HepG2 (cell line): ENCODE measurements around the gene KAT14. TPM values are rescaled to one million over a fixed set of nuclear protein-coding genes. Genes with fewer than 3 reads are reported as not detected.

Experiments
- ATAC-seq: fragments of 200-7000 bp; cut with Tn5 transposase; 3 replicates; pipeline ENCODE4 v1.9.1; 2020; ENCODE audit warnings: mild to moderate bottlenecking, moderate library complexity
- BruUV-seq: library from RNA; stranded (reverse); fragments of 400-500 nt; replicated peaks from 2 replicates; lab custom pipeline; 2021; lab: Mats Ljungman, UMichigan
- CTCF ChIA-PET: fragments of 300-600 bp; formaldehyde crosslinking; extraction: SDS; loops from one replicate; lab custom pipeline; 2021; ENCODE audit warnings: low total read pairs, inconsistent platforms, low intra/inter-chr PET ratio; lab: Yijun Ruan, JAX
- POLR2A ChIA-PET: fragments of 350-600 bp; sonication (Branson Sonifier 250); formaldehyde crosslinking; loops from one replicate; lab custom pipeline; 2020; ENCODE audit warnings: antibody characterized with exemption, inconsistent platforms; lab: Yijun Ruan, JAX
- DNase-seq: peaks from one replicate; pipeline ENCODE4 v3.0.0-alpha.2; 2015; ENCODE audit warnings: low spot score
- FAIRE-seq: peaks from 3 replicates; lab custom pipeline; 2011; peaks lifted over from hg19 to GRCh38; lab: Jason Lieb, UNC
- H2AFZ ChIP-seq: one replicate; pipeline ENCODE4 v1.6.1; 2011; ENCODE audit warnings: low read length, inconsistent platforms
- H3K27ac ChIP-seq: fragments of 300-600 bp; 3 replicates; pipeline ENCODE4 v1.8.0; 2011; ENCODE audit warnings: mixed run types, mild to moderate bottlenecking, mixed read lengths, low read length, inconsistent platforms; ENCODE audit not compliant: insufficient read depth; ENCODE audit errors: extremely low read length
- H3K27me3 ChIP-seq, 2 experiments: fragments of 200-600 bp in 1 of 2; 2 replicates in 1 of 2; 3 replicates in 1 of 2; pipeline versions ENCODE4 v1.6.0 to v1.8.0; 2011; ENCODE audit warnings: low read length in 2 of 2, mild to moderate bottlenecking in 2 of 2, moderate library complexity in 2 of 2, inconsistent platforms in 1 of 2; ENCODE audit not compliant: insufficient read depth in 2 of 2, control insufficient read depth in 1 of 2
- H3K36me3 ChIP-seq, 2 experiments: fragments of 200-600 bp in 1 of 2; replicated peaks in 1 of 2; 2 replicates in 1 of 2; 3 replicates in 1 of 2; pipeline versions ENCODE4 v1.5.1 to v1.8.0; 2011; ENCODE audit warnings: low read length in 2 of 2, inconsistent platforms in 1 of 2; ENCODE audit not compliant: insufficient read depth in 2 of 2, control insufficient read depth in 1 of 2
- H3K4me1 ChIP-seq: 2 replicates; pipeline ENCODE4 v1.5.1; 2012; ENCODE audit warnings: low read length, inconsistent platforms; ENCODE audit not compliant: insufficient read depth
- H3K4me2 ChIP-seq: 2 replicates; pipeline ENCODE4 v1.6.0; 2011; ENCODE audit warnings: low read depth, low read length, inconsistent platforms
- H3K4me3 ChIP-seq, 3 experiments: fragments of 200-600 bp in 1 of 3; sonication (generic), shearing (Covaris generic) in 1 of 3; replicated peaks in 1 of 3; 2 replicates each; pipeline ENCODE4 v1.5.1; 2011 to 2016; ENCODE audit warnings: low read length in 3 of 3, inconsistent platforms in 2 of 3, low read depth in 2 of 3, mild to moderate bottlenecking in 2 of 3, control low read depth in 1 of 3, mixed read lengths in 1 of 3; ENCODE audit not compliant: insufficient read depth in 1 of 3
- H3K79me2 ChIP-seq: one replicate; pipeline ENCODE4 v1.6.1; 2011; ENCODE audit warnings: low read length, inconsistent platforms; ENCODE audit not compliant: insufficient read depth
- H3K9ac ChIP-seq: 2 replicates; pipeline ENCODE4 v1.6.0; 2011; ENCODE audit warnings: mild to moderate bottlenecking, low read depth, low read length, inconsistent platforms; ENCODE audit not compliant: insufficient read depth
- H3K9me3 ChIP-seq: 2 replicates; pipeline ENCODE4 v1.5.1; 2012; ENCODE audit warnings: mild to moderate bottlenecking, low read length
- H4K20me1 ChIP-seq: 2 replicates; pipeline ENCODE4 v1.6.0; 2011; ENCODE audit warnings: inconsistent platforms, mild to moderate bottlenecking, low read length, moderate library complexity; ENCODE audit not compliant: insufficient read depth
- FIP1L1 ChIP-seq: fragments of 200-400 bp; formaldehyde crosslinking; IDR thresholded peaks from 2 replicates; pipeline ENCODE4 v1.6.1; 2018; ENCODE audit warnings: low read depth, mild to moderate bottlenecking, low read length, moderate library complexity, borderline replicate concordance; ENCODE audit not compliant: insufficient read depth
- HES4 ChIP-seq: sonication (generic); formaldehyde crosslinking; IDR thresholded peaks from 2 replicates; pipeline ENCODE4 v1.9.0; 2021; ENCODE audit warnings: mild to moderate bottlenecking, missing genetic modification reagents, borderline replicate concordance
- HIC2 ChIP-seq: sonication (generic); formaldehyde crosslinking; IDR thresholded peaks from 2 replicates; pipeline ENCODE4 v1.9.0; 2022; ENCODE audit warnings: low read depth, missing genetic modification reagents
- MBNL3 ChIP-seq: fragments of 250-450 bp; sonication (Bioruptor Pico); conservative IDR thresholded peaks from 2 replicates; pipeline ENCODE4 v1.8.0; 2022; ENCODE audit warnings: mild to moderate bottlenecking, inconsistent platforms
- RAD21 ChIP-seq: fragments of 450-650 bp; formaldehyde crosslinking; IDR thresholded peaks from 2 replicates; pipeline ENCODE4 v1.5.0; 2020; ENCODE audit warnings: mild to moderate bottlenecking
- USF2 ChIP-seq, 2 experiments: sonication (generic) in 1 of 2; formaldehyde crosslinking in 1 of 2; IDR thresholded peaks; 2 replicates each; pipeline versions ENCODE4 v1.5.1 to v1.6.1; 2011 to 2020; ENCODE audit warnings: borderline replicate concordance in 1 of 2, low read depth in 1 of 2, low read length in 1 of 2, mild to moderate bottlenecking in 1 of 2, missing genetic modification reagents in 1 of 2, moderate library complexity in 1 of 2
- ZNF383 ChIP-seq: sonication (generic); formaldehyde crosslinking; IDR thresholded peaks from 2 replicates; pipeline ENCODE4 v1.4.0; 2020; ENCODE audit warnings: missing genetic modification reagents, mild to moderate bottlenecking, borderline replicate concordance
- ZNF407 ChIP-seq: sonication (generic); formaldehyde crosslinking; IDR thresholded peaks from one replicate; pipeline ENCODE4 v1.5.1; 2020; ENCODE audit warnings: mild to moderate bottlenecking, missing genetic modification reagents; ENCODE audit errors: not compliant biosample characterization
- WGBS: methylation state at CpG from one replicate; pipeline ENCODE4 v1.1.6; 2017; ENCODE audit warnings: low lambda C conversion rate; 5-methylcytosine and 5-hydroxymethylcytosine counted together
- in situ Hi-C: cut with HindIII; loops from 2 replicates; pipeline ENCODE4 v1.10.0; 2017; ENCODE audit warnings: low pct_unique_long_range_greater_than_20kb; ENCODE audit not compliant: extremely low pct_ligation_motif_present
- intact Hi-C: fragments of 100-400 bp; cut with micrococcal nuclease; formaldehyde crosslinking; loops from one replicate; pipeline ENCODE4 v1.10.0; 2022; ENCODE audit not compliant: unreplicated experiment
- polyA plus RNA-seq, 8 experiments: library from polyadenylated mRNA; depleted of rRNA in 3 of 8; stranded (reverse) in 7 of 8; unstranded in 1 of 8; fragments of >200 nt; fragmentation: Illumina TruSeq in 4 of 8; extraction: Trizol in 4 of 8; gene quantifications; 2 replicates each; pipeline versions ENCODE4 v1.2.1 to v1.2.3, GENCODE V29; 2011 to 2016; ENCODE audit warnings: low read depth in 4 of 8, missing spikeins in 1 of 8, mixed read lengths in 1 of 8; ENCODE audit not compliant: insufficient read depth in 1 of 8
- total RNA-seq, 5 experiments: library from RNA; depleted of rRNA; stranded (reverse); fragments of >200 nt; fragmentation: Illumina TruSeq; extraction: Trizol; gene quantifications; 2 replicates each; pipeline ENCODE4 v1.2.3, GENCODE V29; 2016; ENCODE audit warnings: low read depth in 1 of 5

Gene KAT14
- total and polyA plus RNA-seq, 2 of the 13 experiments (the other 11 are each of a cell fraction or from before 2014, with no cell fraction given) = 5.1 to 15.1 TPM

GRCh38 chr20:18090044-18090443 is 47.6 kb upstream of the KAT14 start:
- Histone ChIP-seq H3K27ac (no peak overlapping the region), H3K4me2 (no peak overlapping the region), H3K9me3 (no peaks in the 10 kb centered on the region), H2AFZ (no peak overlapping the region), H4K20me1 (no peaks in the 10 kb centered on the region), H3K9ac (no peak overlapping the region), H3K36me3 (no peaks in the 10 kb centered on the region), H3K27me3 (peaks cover 0 to 35% of the 10 kb centered on the region in 2 experiments; a peak in 3 of 5 replicates), H3K79me2 (no peaks in the 10 kb centered on the region), H3K4me1 (no peaks in the 10 kb centered on the region), H3K4me3 (no peak overlapping the region)
- FAIRE-seq (peak; percentile 53), DNase-seq (peak; percentile 32), ATAC-seq (peak; percentile 30; the same call in 1 of the 3 replicates)
- WGBS = 13% methylated on average over 3 of the region's 3 CpGs
- in situ Hi-C loops = no loop called here
- CTCF ChIA-PET = no interaction called here
- no TSS peak for BruUV-seq
- intact Hi-C loops = no loop called here
- POLR2A ChIA-PET = no interaction called here
- TF ChIP-seq MBNL3 (CRISPR knock-in tag) (no peak), ZNF383 (CRISPR knock-in tag) (no peak), FIP1L1 (no peak), ZNF407 (CRISPR knock-in tag) (no peak), HES4 (CRISPR knock-in tag) (no peak), HIC2 (CRISPR knock-in tag) (no peak), USF2 (IDR thresholded peaks at IDR 0.05; ENCODE audit: low read depth, low read length) (no peak), USF2 (CRISPR knock-in tag; IDR thresholded peaks at IDR 0.05; ENCODE audit: borderline replicate concordance) (no peak), RAD21 (CRISPR knock-in tag) (0 out of 2 replicates have a peak, but pooled peaks have one; percentile 14)
